PFSK-1 (cell line): ENCODE measurements around the gene ARL15.

ENCODE experiments used
- FOXP2 ChIP-seq: optimal IDR thresholded peaks from 2 replicates; pipeline ENCODE3; 2011; ENCODE audit warnings: borderline replicate concordance, control low read depth, inconsistent platforms; ENCODE audit not compliant: insufficient read depth; ENCODE audit errors: extremely low read length, extremely low read depth
- POLR2AphosphoS5 ChIP-seq: IDR thresholded peaks from 2 replicates; pipeline ENCODE4 v1.6.1; 2012; ENCODE audit warnings: low read depth, mild to moderate bottlenecking, control low read depth, low read length, moderate library complexity
- SIN3A ChIP-seq: IDR thresholded peaks from 2 replicates; pipeline ENCODE4 v1.6.1; 2012; ENCODE audit warnings: mild to moderate bottlenecking, low read length, moderate library complexity, borderline replicate concordance; ENCODE audit not compliant: insufficient read depth
- TF ChIP-seq, protein P1 (sequence below), 2 experiments: IDR thresholded peaks; 2 replicates each; pipeline versions ENCODE4 v1.6.1 to v1.8.0; 2011 to 2012; ENCODE audit warnings: low read depth in 2 of 2, low read length in 2 of 2, control low read depth in 1 of 2, inconsistent platforms in 1 of 2, mild to moderate bottlenecking in 1 of 2, moderate library complexity in 1 of 2; ENCODE audit not compliant: insufficient read depth in 1 of 2

DNA sequence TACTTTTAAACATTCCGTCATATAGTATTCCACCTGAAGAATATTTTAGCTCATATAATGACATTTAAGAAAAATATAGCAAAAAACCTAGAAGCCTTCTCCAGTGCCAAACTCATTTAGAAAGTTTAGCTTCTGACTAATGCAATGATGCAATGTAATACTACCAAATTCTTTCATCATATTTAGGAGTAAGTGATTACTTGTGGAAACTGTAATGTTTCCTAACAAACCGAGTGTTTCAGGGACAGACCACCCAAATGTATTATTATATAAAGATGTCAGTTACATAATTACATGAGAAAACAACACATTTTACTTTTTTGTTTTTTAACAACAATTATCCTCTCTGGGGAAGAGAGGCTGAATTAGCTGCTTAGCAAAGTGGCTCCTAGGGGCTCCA is 316.2 kb downstream of the ARL15 start:
- TF ChIP-seq, protein P1, sequence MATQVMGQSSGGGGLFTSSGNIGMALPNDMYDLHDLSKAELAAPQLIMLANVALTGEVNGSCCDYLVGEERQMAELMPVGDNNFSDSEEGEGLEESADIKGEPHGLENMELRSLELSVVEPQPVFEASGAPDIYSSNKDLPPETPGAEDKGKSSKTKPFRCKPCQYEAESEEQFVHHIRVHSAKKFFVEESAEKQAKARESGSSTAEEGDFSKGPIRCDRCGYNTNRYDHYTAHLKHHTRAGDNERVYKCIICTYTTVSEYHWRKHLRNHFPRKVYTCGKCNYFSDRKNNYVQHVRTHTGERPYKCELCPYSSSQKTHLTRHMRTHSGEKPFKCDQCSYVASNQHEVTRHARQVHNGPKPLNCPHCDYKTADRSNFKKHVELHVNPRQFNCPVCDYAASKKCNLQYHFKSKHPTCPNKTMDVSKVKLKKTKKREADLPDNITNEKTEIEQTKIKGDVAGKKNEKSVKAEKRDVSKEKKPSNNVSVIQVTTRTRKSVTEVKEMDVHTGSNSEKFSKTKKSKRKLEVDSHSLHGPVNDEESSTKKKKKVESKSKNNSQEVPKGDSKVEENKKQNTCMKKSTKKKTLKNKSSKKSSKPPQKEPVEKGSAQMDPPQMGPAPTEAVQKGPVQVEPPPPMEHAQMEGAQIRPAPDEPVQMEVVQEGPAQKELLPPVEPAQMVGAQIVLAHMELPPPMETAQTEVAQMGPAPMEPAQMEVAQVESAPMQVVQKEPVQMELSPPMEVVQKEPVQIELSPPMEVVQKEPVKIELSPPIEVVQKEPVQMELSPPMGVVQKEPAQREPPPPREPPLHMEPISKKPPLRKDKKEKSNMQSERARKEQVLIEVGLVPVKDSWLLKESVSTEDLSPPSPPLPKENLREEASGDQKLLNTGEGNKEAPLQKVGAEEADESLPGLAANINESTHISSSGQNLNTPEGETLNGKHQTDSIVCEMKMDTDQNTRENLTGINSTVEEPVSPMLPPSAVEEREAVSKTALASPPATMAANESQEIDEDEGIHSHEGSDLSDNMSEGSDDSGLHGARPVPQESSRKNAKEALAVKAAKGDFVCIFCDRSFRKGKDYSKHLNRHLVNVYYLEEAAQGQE (IDR thresholded peaks at IDR 0.05; ENCODE audit: insufficient read depth in 1 of 2, low read depth in 2 of 2, low read length in 2 of 2): no peak
- TF ChIP-seq POLR2AphosphoS5 (no peak), SIN3A (no peak), FOXP2 (no peak)
